Testis (tissue), 2 donors: ENCODE measurements around the gene SRPX.

Source experiments
- POLR2A ChIP-seq: fragments of 450-650 bp; IDR thresholded peaks from one replicate; pipeline ENCODE4 v1.6.1; 2017; ENCODE audit warnings: antibody characterized with exemption, mild to moderate bottlenecking, moderate library complexity
- TF ChIP-seq, protein P1 (sequence below), 3 experiments: fragments of 450-650 bp in 2 of 3; fragments of 200-600 bp in 1 of 3; sonication (generic) in 1 of 3; IDR thresholded peaks; one replicate each; pipeline ENCODE4 v1.5.1; 2016 to 2019; ENCODE audit warnings: antibody characterized with exemption in 3 of 3, mild to moderate bottlenecking in 2 of 3, moderate library complexity in 1 of 3

GRCh38 chrX:38109042-38109898 lies 111.4 kb downstream of the SRPX start:
- TF ChIP-seq, protein P1, sequence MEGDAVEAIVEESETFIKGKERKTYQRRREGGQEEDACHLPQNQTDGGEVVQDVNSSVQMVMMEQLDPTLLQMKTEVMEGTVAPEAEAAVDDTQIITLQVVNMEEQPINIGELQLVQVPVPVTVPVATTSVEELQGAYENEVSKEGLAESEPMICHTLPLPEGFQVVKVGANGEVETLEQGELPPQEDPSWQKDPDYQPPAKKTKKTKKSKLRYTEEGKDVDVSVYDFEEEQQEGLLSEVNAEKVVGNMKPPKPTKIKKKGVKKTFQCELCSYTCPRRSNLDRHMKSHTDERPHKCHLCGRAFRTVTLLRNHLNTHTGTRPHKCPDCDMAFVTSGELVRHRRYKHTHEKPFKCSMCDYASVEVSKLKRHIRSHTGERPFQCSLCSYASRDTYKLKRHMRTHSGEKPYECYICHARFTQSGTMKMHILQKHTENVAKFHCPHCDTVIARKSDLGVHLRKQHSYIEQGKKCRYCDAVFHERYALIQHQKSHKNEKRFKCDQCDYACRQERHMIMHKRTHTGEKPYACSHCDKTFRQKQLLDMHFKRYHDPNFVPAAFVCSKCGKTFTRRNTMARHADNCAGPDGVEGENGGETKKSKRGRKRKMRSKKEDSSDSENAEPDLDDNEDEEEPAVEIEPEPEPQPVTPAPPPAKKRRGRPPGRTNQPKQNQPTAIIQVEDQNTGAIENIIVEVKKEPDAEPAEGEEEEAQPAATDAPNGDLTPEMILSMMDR (IDR thresholded peaks at IDR 0.05) = no peak
- no peak for TF ChIP-seq POLR2A
